Activated T-cell treated with anti-CD3 and anti-CD28 coated beads, Interleukin-2, amount 50 U/mL, for 48 hours (primary cell): ENCODE results near the gene ADCY9.
"Not testable (repeated sequence)": the region's sequence is repeated elsewhere in the genome, so short reads cannot be mapped to it uniquely, and the experiment has no call there.

ENCODE experiments used
- DNase-seq, 2 experiments: peaks; one replicate each; pipeline ENCODE4 v3.0.0-alpha.2; 2020

Gene ADCY9

DNA sequence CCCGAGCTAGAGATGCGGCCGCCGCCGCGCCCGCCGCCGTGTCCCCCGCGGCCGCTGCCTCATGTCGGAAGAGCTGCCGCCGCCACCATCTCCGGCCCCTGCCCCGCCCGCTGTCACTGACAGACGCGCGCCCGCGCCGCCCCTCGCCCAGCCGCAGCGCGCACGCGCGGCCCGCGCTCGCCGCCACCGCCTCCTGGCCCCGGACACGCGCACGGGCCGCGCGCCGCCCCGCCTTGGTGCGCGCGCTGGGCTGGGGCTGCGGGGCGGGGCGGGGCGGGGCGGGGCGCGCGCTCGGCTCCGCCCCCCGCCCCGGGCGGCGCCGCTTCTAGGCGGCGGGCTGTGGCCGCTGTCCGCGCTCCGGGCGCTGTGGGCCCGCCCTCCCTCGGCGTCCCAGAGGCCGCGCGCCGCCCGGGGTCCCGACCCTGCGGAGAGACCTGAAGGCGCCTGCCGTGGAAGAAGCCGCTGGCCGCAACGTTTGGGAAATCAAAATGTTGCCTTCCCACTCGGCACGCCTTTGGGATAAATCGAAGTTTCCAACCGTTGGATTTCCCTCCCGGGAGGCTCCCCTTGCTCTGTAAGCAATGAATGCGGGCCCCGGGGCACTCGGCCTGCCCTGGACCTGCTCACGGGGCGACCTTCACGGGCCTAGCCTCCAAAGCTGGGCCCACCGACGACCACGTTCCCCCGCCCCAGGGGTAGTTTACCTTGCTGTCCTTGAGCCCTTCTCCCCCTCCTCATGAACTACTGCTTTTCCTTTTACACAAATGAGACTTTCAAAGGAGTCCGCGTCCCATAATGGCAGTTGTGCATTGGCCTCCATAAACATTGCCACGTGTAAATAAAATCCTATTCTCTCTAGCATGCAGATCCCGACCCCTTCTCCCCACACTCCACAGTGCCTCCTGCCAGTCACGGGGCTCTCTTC is at the start of gene ADCY9:
ADCY9 (minus strand) TSS at position 118 of the 925 bp plus-strand sequence. CDS start 1,000 bp downstream, outside the sequence.
- peak; percentile 68 to 80 for DNase-seq

DNA sequence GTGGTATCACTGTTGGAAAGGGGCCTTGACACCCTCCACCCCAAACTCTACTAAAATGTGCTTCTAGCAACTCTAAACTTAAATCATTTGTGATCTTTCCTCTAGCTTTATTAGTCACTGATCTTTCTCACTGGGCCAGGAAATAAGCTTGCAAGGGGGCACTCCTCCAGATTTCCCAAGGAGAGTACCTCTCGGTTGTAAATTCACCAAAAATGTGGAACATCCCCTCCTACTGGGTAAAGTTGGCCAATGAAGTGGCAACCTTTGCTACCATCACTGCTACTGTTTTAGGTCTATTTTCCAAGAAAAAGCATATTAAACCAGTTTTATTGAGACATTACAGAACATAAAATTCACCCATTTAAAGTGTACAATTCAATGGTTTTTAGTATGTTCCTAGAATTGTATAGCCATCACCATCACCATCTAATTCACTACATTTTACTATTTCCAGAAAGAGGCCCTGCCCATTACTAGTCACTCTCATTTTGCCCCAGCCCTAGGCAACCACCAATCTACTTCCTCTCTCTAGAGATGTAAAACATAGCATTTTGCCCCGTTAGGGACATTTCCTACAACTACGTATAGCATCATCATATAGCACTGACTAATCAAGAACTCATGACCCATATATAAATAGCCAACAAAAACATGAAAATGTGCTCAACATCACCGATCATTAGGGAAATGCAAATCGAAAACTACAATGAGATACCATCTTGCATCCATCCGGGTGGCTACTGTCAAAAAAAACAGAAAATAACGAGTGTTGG is 44.6 kb upstream of the ADCY9 start:
- no peak for DNase-seq

DNA sequence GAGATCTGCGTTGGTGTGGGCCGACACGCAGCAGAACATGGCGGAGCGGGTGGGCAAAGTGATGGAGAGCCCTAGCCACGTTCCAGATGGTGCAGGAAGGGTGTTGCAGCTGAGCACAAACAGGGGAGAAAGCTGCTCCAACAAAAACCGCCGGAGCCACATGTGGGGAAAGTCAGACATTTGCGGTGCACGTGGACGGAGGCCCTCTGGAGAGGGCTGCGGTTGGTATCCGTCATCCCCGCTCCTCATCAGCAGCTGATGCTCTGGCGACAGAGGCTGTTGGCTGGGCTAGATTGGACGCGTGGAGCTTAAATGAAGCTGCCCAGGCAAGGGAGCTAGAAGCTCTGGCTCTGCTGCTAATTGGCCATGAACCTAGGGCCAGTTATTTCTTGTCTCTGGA is 43.5 kb upstream of the ADCY9 start:
- no peak for DNase-seq

DNA sequence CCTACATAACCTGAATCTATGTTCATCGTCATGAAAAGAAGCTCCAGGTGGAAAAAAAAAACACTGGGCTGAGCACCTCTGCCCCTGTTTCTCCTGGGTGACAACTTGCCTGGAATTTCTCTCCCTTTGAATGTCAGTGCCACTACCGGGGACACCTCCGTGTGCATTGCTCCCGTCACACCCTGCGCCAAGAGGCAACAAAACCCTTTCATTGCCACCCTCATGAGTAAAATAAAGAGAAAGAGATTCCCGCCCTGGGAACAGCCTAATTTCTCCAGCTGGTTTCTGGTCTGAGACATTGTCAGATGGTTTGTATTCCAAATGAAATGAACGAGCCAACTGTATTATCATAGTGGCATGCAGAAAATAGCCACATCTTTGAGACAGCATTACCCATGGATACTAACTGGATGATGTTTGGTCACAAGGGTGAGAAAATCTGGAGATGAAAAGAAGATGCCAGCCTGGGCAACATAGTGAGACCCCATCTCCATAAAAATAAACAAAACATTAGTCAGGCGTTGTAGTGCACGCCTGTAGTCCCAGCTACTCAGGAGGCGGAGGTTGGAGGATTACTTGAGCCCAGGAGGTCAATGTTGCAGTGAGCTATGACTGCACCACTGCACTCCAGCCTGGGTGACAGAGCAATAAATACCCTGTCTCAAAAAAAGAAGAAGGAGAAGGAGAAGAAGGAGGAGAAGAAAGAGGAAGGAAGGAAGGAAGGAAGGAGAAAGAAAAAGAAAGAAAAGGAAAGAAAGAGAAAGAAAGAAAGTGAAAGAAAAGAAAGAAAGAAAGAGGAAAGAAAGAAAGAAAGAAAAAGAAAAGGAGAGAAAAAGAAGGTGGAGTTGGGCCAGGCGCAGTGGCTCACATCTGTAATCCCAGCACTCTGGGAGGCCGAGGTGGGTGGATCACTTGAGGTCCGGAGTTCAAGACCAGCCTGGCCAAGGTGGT is 42.2 kb upstream of the ADCY9 start:
- DNase-seq: no peak

DNA sequence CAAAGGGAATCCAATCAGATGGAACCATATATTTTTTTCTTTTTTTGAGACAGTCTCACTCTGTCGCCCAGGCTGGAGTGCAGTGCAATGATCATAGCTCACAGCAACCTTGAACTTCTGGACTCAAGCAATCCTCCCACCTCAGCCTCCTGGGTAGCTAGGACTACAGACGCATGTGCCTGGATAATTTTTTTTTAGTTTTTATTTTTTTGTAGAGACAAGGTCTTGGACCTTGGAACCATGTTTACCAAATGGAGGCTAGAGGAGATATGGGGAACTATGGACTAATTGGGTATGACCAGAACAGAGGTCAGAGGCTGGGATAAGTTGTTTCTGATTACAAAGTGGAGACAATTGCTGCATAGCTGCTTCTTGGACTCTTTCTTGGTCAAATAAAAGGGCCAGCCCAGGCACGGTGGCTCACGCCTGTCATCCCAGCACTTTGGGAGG is 41.2 kb upstream of the ADCY9 start:
- DNase-seq: no peak

DNA sequence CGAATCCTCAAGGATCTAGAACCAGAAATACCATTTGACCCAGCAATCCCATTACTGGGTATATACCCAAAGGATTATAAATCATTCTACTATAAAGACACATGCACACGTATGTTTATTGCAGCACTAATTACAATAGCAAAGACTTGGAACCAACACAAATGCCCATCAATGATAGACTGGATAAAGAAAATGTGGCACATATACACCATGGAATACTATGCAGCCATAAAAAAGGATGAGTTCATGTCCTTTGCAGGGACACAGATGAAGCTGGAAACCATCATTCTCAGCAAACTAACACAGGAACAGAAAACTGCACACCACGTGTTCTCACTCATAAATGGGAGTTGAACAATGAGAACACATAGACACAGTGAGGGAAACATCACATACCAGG is 40.3 kb upstream of the ADCY9 start:
- not testable (repeated sequence) for DNase-seq

DNA sequence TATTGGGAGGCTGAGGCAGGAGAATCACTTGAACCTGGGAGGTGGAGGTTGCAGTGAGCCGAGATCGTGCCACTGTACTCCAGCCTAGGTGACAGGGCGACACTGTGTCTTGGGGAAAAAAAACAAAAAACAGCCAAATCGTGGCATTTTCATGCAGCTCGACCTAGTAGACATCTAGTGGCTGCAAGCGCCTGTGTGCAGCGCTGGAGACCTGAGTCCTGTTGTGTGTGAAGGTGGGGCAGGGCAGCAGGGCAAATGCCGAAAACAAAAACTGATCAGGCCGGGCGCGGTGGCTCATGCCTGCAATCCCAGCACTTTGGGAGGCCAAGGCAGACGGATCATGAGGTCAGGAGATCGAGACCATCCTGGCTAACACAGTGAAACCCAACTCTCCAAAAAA is 37.1 kb upstream of the ADCY9 start:
- not testable (repeated sequence) for DNase-seq

DNA sequence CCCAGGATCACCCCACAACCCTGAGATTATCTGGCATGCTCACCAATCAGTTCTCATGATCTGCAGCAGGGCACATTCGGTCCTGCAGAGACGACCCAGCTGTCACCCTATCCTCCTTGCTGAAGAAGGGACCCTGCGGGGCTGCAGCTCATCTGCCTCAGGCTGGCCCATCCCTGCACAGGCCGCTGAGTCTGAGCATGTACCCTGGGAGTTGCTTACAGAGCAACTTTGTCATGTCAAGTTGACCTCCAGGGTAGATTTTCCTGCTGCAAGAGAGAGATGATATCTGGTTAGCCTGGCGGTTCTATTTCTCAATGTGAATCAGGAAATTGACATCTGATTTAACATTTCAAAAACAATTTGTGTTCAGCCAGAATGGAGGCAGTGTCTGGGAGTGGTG is 36.0 kb upstream of the ADCY9 start:
- no peak for DNase-seq

DNA sequence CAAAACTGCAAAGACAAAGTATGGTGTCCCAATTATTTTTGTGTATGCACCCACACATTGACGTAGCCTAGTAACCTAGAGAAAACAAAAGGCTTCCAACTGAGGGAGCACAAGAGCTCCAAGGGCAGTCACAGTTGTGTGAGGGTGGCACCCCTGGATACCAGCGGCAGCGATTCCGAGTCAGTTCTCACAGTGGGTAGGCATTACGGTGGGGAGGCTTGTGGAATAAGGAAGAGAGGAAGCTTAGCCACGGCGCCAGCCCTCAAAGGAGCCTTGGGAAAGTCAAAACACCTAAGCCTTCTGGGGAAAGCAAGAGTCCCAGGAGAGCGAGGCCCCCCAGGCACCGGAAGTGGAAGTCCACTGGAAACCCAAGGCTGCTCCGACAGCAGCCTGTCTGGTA is 31.0 kb upstream of the ADCY9 start:
- DNase-seq: no peak

DNA sequence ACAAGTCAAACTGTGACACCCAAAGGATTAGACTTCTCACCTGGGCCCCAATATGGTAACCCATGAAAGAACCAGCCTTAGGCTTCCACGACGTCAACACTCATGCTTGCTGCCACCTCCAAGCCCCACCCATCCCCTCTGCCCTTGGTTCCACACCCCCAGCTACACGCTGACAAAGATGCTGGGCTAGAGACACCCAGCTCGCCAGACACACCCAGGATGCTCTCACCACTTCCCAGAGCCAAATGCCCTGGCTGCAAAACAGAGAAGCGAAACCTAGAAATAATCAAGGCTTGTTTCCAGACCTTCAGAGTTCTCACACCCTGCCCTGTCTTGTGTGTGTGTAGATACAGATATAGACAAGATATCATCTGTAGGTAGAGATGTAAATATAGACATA is 26.0 kb upstream of the ADCY9 start:
- no peak for DNase-seq

DNA sequence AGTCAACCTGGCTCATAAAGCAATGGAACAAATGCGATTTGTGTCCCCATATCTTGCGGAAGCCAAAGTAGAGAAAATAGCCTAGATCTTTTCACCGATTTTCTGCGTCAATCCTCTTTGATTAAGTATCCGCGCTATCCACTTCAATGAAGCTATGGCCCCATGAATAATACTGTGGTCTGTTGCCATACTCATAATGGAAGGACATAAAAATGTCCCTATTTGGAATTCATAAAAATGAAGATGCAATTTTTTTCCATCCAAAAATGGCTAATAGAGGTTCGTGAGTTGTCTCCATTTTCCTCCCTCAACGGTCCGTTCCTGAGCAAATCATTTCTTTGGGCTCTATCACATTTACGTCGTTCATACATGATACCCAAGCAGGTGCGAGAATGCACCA is 25.4 kb upstream of the ADCY9 start:
- no peak for DNase-seq

DNA sequence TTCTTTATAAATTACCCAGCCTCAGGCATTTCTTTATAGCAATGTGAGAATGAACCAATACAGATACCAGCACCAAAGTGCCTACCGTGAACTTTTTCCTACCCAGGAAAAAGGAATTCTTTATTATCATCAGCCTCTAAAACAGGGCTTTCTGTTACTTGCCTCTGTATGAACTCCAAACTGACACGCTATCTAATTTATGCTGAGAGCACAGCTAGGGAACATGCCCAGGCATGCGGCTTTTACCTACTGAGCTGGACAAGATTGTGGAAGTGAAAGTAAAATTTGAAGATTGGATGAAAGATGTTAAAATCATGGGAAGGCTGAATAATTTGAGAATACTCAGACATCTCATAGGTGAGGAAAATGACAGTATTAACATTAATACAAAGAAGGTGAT is 24.4 kb upstream of the ADCY9 start:
- no peak for DNase-seq

DNA sequence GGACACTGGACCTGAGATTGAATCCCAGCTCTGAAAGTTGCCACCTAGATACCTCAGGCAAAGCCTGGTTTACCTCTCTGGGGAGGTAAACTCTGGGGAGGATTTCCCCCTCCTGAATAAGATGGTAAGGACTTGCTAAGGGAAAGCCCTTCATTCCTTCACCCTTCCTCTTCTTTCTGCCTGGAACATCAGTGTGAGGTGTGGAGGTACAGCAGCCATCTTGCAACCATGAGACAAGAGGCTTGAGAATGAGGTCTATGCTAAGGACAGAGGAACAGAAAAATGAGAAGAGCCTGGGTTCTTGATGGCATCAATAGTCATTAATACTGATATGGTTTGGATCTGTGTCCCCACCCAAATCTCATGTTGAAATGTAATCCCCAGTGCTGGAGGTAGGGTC is 23.7 kb upstream of the ADCY9 start:
- DNase-seq: no peak

DNA sequence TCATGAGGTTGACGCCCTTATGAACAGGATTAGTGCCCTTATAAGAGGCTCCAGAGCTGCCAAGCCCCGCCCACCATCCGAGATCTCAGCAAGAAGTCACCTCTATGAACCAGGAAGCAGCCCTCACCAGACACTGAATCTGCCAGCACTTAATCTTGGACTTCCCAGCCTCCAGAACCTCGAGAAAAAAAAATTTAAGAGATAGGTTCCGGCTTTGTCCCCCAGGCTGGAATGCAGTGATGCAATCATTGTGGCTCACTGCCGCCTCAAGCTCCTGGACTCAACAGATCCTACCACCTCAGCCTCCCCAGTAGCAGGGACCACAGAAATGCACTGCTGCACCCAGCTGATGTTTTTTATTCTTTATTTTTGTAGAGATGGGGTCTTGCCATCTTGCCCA is 22.5 kb upstream of the ADCY9 start:
- DNase-seq: no peak

DNA sequence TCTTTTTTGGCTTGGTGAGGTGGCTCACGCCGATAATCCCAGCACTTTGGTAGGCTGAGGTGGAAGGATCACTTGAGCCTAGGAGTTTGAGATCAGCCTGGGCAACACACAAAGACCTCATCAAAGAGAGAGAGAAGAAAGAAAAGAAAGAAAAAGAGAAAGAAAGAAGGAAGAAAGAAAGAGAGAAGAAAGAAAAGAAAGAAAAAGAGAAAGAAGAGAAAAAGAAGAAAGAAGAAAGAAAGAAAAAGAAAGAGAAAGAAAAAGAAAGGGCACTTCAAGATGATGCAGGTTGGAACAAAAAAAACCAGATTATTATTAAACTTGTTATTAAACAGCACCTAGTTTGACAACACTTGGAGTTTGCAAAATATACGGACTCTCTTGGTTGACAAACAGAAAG is 21.2 kb upstream of the ADCY9 start:
- no peak for DNase-seq

DNA sequence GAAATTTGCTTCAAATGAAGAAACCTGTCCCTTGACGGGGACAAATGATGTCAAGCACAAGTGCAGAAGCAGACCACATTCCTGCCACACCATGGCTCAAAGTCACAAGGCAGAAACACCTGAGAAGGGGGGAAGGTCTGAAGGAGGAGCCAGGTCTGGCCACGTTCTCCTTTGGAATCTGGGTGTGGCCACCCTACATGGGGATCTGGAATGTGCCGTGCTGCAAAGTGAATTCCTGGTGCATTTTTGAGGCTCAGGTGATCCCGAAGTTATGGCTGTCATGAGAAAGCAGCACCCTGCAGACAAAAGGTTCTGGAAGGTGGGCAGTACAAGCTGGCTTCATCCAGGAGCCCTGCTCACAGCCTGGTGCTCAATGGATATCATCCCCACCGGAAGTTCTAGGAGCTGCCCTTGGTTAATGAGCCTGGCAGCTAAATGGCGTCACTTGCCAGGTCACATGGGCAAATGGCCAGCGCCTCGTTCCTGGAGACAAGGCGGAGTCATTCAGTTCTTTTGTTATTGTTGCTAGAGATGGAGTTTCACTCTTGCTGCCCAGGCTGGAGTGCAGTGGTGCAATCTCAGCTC is 20.1 kb upstream of the ADCY9 start:
- DNase-seq: no peak

DNA sequence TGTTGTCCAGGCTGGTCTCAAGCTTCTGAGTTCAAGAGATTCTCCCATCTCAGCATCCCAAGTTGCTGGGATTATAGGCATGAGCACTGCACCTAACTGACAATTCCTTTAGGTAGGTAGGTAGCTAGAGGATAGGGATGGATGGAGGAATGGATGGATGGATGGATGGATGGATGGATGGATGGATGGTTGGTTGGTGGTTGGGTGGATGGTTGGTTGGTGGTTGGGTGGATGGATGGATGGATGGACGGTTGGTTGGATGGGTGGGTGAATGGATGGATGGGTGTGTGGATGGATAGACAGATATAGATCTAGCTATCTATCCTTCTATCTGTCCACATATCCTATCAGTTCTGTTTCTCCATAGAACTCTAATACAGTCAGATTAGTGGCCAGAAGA is 19.3 kb upstream of the ADCY9 start:
- DNase-seq: no peak

DNA sequence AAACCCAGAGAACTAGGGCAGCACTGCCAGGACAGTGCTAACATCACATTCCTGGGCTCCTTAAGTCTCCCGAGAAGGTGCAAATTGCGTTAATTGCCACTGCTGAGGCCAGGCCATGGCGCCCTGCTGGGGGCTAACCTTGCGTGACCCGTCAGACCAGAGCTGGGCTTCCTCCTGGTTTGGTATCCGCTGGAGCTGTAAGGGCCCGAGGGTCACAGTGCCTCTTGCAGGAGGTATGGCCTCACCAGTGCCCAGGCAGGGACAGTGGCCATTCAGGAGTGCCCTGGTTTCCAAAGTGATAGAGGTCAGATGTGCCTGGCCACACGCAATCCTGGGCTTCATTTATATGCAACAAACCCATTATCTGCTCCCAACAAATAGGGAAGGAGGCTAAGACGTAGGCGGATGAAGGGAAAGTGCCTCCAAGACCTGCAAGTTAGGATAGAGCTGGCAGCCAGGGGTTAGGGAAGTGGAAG is 17.7 kb upstream of the ADCY9 start:
- DNase-seq: no peak

DNA sequence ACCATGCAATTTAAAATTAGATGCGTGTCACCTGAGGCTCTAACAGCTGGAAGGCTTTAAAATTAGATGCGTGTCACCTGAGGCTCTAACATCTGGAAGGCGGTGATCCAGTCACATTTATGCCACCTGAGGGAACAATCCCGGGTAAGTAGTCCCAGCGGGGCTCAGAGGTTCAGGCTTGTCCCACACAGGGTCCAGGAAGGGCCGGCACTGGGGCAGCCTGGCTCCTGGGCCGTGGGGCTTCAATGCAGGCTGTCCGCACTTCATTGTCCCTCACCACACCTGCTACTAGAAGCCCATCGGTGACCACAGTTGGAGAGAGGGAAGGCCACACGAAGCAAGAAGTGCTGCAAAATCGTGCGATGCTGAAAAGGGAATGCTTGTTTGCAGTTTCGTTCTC is 15.4 kb upstream of the ADCY9 start:
- no peak for DNase-seq

DNA sequence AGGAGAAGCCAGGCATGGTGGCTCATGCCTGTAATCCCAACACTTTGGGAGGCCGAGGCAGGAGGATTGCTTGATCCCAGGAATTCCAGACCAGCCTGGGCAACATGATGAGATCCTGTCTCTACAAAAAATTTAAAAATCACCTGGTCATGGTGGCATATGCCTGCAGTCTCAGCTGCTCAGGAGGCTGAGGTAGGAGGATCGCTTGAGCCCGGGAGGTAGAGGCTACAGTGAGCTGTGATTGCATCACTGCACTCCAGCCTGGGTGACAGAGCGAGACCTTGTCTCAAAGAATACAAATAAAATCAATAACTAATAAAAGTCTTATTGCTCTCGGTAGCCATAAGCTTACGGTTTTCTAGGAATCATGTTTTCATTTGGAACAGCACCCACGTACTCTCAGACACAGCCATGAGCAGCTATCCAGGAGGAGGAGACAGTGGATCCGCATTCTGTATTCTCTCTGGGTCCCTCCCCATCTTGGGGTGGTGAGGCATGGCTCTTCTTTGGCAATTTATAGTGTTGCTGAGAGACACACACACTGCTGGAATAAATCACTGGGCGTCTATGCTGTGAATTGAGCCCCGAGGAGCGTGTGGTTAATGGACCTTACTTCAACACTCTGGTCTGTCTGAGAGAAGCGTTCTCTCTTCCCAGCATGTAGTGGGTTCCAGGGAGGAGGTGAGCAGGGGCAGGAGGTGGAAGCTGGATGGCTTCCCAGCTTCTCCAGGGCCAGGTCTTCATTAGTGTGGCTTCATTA is 8.5 kb upstream of the ADCY9 start:
- no peak for DNase-seq

DNA sequence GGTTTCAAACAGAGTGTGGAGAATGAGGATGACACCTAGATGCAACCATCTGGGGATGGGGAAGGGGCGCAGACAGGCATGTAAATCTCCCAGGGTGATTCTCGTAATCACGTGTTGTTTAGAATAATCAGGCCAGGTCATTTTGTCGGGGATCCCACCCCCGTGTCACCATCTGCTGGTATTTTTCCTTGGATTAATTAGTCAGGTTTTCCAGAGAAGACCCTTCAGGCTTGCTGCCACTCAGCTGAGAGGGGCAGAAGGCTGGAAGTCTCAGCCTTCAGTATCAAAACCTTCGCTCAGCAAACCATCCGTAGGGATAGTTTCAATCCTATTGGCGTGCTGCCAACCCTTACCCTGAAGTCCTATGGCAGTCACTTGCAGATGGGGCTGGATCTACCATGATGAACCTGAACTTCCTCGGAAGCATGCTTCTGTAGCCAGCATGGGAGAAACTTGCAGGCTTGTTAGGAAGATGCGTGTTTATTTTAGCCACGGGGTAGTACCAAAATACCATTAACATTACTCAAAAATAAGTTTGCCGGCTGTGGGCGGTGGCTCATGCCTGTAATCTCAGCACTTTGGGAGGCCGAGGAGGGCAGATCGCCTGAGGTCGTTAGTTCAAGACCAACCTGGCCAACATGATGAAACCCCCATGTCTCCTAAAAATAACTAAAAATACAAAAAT is 7.5 kb upstream of the ADCY9 start:
- no peak for DNase-seq
